Panc1 (cell line): Measurements from ENCODE around the gene BUD31. TPM values are rescaled to one million over a fixed set of nuclear protein-coding genes. Genes with fewer than 3 reads are reported as not detected.

ENCODE experiments used
- ATAC-seq: fragments of 200-7000 bp; cut with Tn5 transposase; 2 replicates; pipeline ENCODE4 v1.9.1; 2020; ENCODE audit warnings: mild to moderate bottlenecking, moderate library complexity
- BruUV-seq: library from RNA; stranded (reverse); fragments of 400-500 nt; replicated peaks from 2 replicates; lab custom pipeline; 2021; lab: Mats Ljungman, UMichigan
- CTCF ChIA-PET: fragments of 300-600 bp; sonication (Branson Sonifier 250); formaldehyde crosslinking; loops from one replicate; lab custom pipeline; 2022; ENCODE audit warnings: antibody characterized with exemption; lab: Charles Lee
- POLR2A ChIA-PET: fragments of 300-600 bp; sonication (Branson Sonifier 250); formaldehyde crosslinking; loops from one replicate; lab custom pipeline; 2022; ENCODE audit warnings: antibody characterized with exemption; lab: Charles Lee
- DNase-seq: peaks from one replicate; pipeline ENCODE4 v3.0.0-alpha.2; 2010; ENCODE audit warnings: low read depth, low spot score
- H3K27ac ChIP-seq: 2 replicates; pipeline ENCODE4 v1.5.1; 2011; ENCODE audit warnings: mild to moderate bottlenecking, low read length, inconsistent platforms
- H3K27me3 ChIP-seq: fragments of 200-500 bp; sonication (Bioruptor generic); 2 replicates; pipeline ENCODE4 v1.6.0; 2014; ENCODE audit warnings: low read length, inconsistent platforms; ENCODE audit not compliant: control insufficient read depth, insufficient read depth
- H3K36me3 ChIP-seq: fragments of 200-500 bp; sonication (Bioruptor generic); 2 replicates; pipeline ENCODE4 v1.5.1; 2014; ENCODE audit warnings: inconsistent platforms, mild to moderate bottlenecking, low read length, moderate library complexity; ENCODE audit not compliant: control insufficient read depth, insufficient read depth
- H3K4me1 ChIP-seq: 2 replicates; pipeline ENCODE4 v1.5.1; 2011; ENCODE audit warnings: inconsistent platforms, mild to moderate bottlenecking, low read length, moderate library complexity; ENCODE audit not compliant: control insufficient read depth, insufficient read depth
- H3K4me3 ChIP-seq, 2 experiments: 2 replicates each; pipeline ENCODE4 v1.5.1; 2011 to 2012; ENCODE audit warnings: low read depth in 2 of 2, low read length in 2 of 2, mild to moderate bottlenecking in 2 of 2, inconsistent platforms in 1 of 2, moderate library complexity in 1 of 2
- H3K9me3 ChIP-seq: fragments of 200-500 bp; sonication (Bioruptor generic); 2 replicates; pipeline ENCODE4 v1.5.1; 2014; ENCODE audit warnings: low read depth, mild to moderate bottlenecking, inconsistent platforms, low read length, moderate library complexity; ENCODE audit not compliant: control insufficient read depth, insufficient read depth
- CTCF ChIP-seq: fragments of 450-650 bp; IDR thresholded peaks from 2 replicates; pipeline ENCODE4 v1.5.1; 2017; ENCODE audit warnings: mild to moderate bottlenecking
- POLR2AphosphoS5 ChIP-seq: IDR thresholded peaks from 2 replicates; pipeline ENCODE4 v1.6.1; 2012; ENCODE audit warnings: mild to moderate bottlenecking, low read depth, low read length, moderate library complexity
- REST ChIP-seq, 2 experiments: IDR thresholded peaks; 2 replicates each; pipeline ENCODE4 v1.6.1; 2011 to 2012; ENCODE audit warnings: low read depth in 2 of 2, control low read depth in 1 of 2, low read length in 1 of 2, mild to moderate bottlenecking in 1 of 2, moderate library complexity in 1 of 2; ENCODE audit not compliant: insufficient read depth in 1 of 2
- SIN3A ChIP-seq: IDR thresholded peaks from 2 replicates; pipeline ENCODE4 v1.6.1; 2012; ENCODE audit warnings: low read depth, mild to moderate bottlenecking, low read length, moderate library complexity, borderline replicate concordance; ENCODE audit not compliant: insufficient read depth
- TCF7L2 ChIP-seq: IDR thresholded peaks from 2 replicates; pipeline ENCODE4 v1.6.1; 2011; ENCODE audit warnings: mild to moderate bottlenecking, low read depth, low read length, inconsistent platforms
- in situ Hi-C: cut with HindIII; loops from 2 replicates; pipeline ENCODE4 v1.10.0; 2016; ENCODE audit warnings: low sequenced_read_pairs, low pct_unique_long_range_greater_than_20kb
- intact Hi-C: fragments of 100-400 bp; cut with micrococcal nuclease; formaldehyde crosslinking; loops from one replicate; pipeline ENCODE4 v1.10.0; 2022; ENCODE audit not compliant: unreplicated experiment
- total RNA-seq: library from RNA; stranded (reverse); gene quantifications from one replicate; pipeline ENCODE4 v1.2.1, GENCODE V29; 2021; ENCODE audit not compliant: unreplicated experiment

The BUD31 gene
- total RNA-seq, 1 experiment from 2014 or later = 179 TPM

- Histone ChIP-seq H3K27ac (peak overlapping the region; percentile 98), H3K4me1 (peaks cover 5% of the 10 kb centered on the region), H3K36me3 (peaks cover 3% of the 10 kb centered on the region; the same call in 1 of the 2 replicates), H3K27me3 (no peaks in the 10 kb centered on the region), H3K9me3 (no peaks in the 10 kb centered on the region), H3K4me3 (peak overlapping the region; percentile 96 to 97)
- ATAC-seq = peak; percentile 5
- DNase-seq = no peak
- TF ChIP-seq POLR2AphosphoS5 = no peak
- no peak for TF ChIP-seq REST (IDR thresholded peaks at IDR 0.05; ENCODE audit: insufficient read depth in 1 of 2, low read depth in 2 of 2, low read length in 1 of 2)
- no peak for TF ChIP-seq CTCF
- intact Hi-C loops (no loop called here), in situ Hi-C loops (no loop called here)
- POLR2A ChIA-PET = interaction anchor here (0.8 kb wide), 1 partner anchor 16 kb away, joined by 3 read pairs; no protein-coding TSS in a partner anchor
- CTCF ChIA-PET = no interaction called here
- TSS peak; percentile 78 for BruUV-seq
These were observed 56.6 kb downstream of the BUD31 start for GRCh38 chr7:99465421-99465768.

GRCh38 chr7:99468336-99468918, 59.7 kb downstream of the BUD31 start:
- ChIA-PET POLR2A (no interaction called here), CTCF (no interaction called here)
- in situ Hi-C loops (no loop called here), intact Hi-C loops (no loop called here)
- TF ChIP-seq SIN3A = no peak
- TF ChIP-seq POLR2AphosphoS5 = no peak
- no peak for TF ChIP-seq CTCF
- no peak for TF ChIP-seq TCF7L2
- TF ChIP-seq REST (IDR thresholded peaks at IDR 0.05; ENCODE audit: insufficient read depth in 1 of 2, low read depth in 2 of 2, low read length in 1 of 2) = no peak
- no peak overlapping the region for H3K27ac ChIP-seq
- no peak overlapping the region for H3K4me3 ChIP-seq
- DNase-seq (no peak), ATAC-seq (no peak)
- no peaks in the 10 kb centered on the region for H3K27me3 ChIP-seq
- no TSS peak for BruUV-seq
- no peaks in the 10 kb centered on the region for H3K9me3 ChIP-seq
- H3K36me3 ChIP-seq = peaks cover 7% of the 10 kb centered on the region; the same call in 1 of the 2 replicates
- H3K4me1 ChIP-seq = peaks cover 6% of the 10 kb centered on the region

Other genes starting within 250 kb of the BUD31 start
- 0.49 TPM for gene KPNA7, start 200.9 kb upstream of the BUD31 start, total RNA-seq
- 0.23 TPM for gene MYH16, start 136.1 kb upstream of the BUD31 start, total RNA-seq
- gene ARPC1A, start 83.1 kb upstream of the BUD31 start, total RNA-seq = 253 TPM
- gene ARPC1B, start 34.2 kb upstream of the BUD31 start, total RNA-seq = 266 TPM
- gene PDAP1, start 372 bp upstream of the BUD31 start, total RNA-seq = 147 TPM
- gene PTCD1, start 29.8 kb downstream of the BUD31 start, total RNA-seq = 15.0 TPM
- gene CPSF4, start 30.0 kb downstream of the BUD31 start, total RNA-seq = 57.0 TPM
- gene ATP5MF, start 57.2 kb downstream of the BUD31 start, total RNA-seq = 476 TPM
- gene ZNF789, start 63.9 kb downstream of the BUD31 start, total RNA-seq = 15.1 TPM
- gene ZNF394, start 91.3 kb downstream of the BUD31 start, total RNA-seq = 20.0 TPM
- gene ZKSCAN5, start 95.7 kb downstream of the BUD31 start, total RNA-seq = 17.5 TPM
- 4.6 TPM for gene FAM200A, start 143.1 kb downstream of the BUD31 start, total RNA-seq
- 54.9 TPM for gene ZNF655, start 149.7 kb downstream of the BUD31 start, total RNA-seq
- 0.31 TPM for gene TMEM225B, start 189.3 kb downstream of the BUD31 start, total RNA-seq
- 14.8 TPM for gene ZSCAN25, start 208.0 kb downstream of the BUD31 start, total RNA-seq